Effector CD4-positive, alpha-beta T cell (primary cell): ENCODE results near the gene SLC17A5.
"Not testable (repeated sequence)": the region's sequence is repeated elsewhere in the genome, so short reads cannot be mapped to it uniquely, and the experiment has no call there.

Source experiments
- DNase-seq: peaks from one replicate; pipeline ENCODE4 v3.0.0-alpha.2; 2020
- total RNA-seq: gene quantifications from one replicate; lab custom pipeline; 2026; lab: John Stamatoyannopoulos, UW

Gene SLC17A5, protein sequence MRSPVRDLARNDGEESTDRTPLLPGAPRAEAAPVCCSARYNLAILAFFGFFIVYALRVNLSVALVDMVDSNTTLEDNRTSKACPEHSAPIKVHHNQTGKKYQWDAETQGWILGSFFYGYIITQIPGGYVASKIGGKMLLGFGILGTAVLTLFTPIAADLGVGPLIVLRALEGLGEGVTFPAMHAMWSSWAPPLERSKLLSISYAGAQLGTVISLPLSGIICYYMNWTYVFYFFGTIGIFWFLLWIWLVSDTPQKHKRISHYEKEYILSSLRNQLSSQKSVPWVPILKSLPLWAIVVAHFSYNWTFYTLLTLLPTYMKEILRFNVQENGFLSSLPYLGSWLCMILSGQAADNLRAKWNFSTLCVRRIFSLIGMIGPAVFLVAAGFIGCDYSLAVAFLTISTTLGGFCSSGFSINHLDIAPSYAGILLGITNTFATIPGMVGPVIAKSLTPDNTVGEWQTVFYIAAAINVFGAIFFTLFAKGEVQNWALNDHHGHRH
- 12.4 reads per million, percentile 36 among the genes with 10 or more reads in this experiment for total RNA-seq

DNA sequence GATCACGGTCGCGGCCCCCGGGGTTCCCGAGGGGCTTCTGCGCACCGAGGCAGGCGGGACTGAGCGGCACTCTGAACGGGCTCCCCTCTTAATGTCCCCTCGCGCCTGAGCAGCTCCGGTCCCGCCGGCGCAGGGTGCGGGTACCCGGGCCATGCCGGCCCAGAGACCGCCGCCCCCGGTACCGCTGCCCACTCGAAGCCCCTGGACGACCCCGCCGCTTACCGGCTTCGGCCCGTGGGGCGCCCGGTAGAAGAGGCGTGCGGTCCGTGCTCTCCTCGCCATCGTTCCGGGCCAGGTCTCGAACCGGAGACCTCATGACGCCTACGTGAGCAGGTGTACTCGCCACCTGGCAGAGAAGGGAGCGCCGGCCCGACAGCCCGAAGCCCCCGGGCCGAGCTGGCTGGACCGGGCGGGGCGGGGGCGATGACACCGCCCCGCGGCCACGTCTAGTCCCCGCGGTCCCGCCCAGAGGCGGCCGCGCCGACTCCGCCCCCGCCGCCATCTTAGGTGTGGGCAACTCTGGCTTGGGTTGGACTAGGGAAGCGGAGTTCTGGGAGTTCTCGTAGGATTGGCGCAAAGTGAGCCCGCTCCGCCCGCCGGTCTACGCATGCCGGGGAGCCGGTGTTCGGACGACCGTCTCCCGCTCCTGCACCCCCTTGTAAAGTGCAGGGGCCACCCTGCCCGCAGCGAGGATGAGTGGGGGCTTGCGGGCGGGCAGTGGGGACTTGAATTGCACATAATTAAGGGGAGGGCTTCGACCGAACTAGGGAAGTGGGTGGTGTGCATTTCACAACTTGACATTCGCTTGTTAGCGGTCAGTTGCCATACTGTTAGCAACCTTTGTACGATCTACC, at the start of gene SLC17A5:
Gene SLC17A5 (minus strand): TSS at position 422 of the 854 bp plus-strand sequence. CDS start 106 bp downstream, at position 316.
- peak; percentile 88 for DNase-seq

DNA sequence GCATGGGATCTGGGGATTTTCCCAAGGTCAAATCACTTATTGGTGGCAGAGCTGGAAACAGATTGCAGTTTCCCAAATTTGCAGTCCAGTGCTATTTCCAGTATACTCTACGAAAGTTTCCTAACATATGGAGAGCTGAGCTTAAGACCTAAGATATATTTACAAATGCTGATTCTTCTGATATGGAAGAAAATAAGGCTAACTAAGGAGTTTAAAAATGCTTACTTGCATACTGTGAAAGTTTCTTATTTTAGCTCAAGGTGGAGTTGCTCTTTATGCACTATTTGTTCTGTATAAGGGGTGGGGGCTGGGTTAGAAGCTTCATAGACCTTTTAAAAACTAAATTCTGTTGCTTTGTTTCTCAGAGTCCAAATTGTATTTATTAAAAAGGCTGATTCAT, 49.7 kb upstream of the SLC17A5 start:
- DNase-seq, result no peak

DNA sequence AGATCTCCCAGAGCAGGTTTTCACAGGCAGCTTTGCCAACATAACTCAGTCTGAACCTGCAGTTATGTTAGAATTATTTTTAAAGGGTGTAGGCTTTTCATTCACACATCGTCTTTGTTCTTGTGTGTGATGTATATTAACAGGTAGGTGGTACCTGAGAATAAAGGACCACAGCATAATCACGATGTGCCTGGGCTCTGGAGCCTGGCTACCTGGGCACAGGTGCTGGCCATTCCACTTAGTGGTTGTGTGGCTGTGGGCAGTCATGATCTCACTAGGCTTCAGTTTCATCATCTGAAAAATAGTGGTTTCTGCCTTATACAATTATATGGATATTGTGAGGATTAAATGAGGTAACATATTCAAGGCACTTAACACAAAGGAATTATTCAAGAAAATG, 48.7 kb upstream of the SLC17A5 start:
- no peak for DNase-seq

DNA sequence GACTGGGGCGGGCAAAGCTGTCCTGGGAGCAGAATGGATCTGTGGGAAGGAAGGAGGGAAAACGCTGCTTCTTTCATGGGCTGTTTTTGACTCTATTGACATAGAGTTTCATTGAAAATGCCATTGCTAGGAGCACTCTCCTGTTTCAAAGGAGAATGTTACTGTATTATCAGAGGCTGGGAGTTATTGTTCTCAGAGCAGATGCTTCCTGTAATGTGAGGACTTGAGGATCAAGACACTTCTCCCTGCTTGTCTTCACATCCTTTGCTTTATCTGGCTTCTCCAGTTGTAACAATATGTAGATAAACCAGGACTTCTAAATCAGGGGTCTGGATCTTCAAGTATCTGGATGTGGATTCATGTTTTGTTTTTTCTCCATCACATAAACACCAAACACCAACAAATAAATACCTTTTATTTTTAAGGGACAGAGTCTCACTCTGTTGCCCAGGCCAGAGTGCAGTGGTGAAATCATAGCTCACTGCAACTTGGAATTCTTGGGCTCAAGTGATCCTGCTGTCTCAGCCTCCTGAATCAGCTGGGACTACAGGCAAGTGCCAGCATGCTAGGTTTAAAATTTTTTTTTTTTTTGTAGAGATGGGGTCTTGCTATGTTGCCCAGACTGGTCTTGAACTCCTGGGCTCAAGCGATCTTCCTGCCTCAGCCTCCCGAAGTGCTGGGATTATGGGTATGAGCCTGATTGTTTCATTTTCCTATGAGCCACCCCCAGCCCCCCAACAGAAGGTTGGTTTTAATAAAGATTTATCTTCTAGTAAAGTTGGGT, 46.1 kb upstream of the SLC17A5 start:
- DNase-seq, result no peak

DNA sequence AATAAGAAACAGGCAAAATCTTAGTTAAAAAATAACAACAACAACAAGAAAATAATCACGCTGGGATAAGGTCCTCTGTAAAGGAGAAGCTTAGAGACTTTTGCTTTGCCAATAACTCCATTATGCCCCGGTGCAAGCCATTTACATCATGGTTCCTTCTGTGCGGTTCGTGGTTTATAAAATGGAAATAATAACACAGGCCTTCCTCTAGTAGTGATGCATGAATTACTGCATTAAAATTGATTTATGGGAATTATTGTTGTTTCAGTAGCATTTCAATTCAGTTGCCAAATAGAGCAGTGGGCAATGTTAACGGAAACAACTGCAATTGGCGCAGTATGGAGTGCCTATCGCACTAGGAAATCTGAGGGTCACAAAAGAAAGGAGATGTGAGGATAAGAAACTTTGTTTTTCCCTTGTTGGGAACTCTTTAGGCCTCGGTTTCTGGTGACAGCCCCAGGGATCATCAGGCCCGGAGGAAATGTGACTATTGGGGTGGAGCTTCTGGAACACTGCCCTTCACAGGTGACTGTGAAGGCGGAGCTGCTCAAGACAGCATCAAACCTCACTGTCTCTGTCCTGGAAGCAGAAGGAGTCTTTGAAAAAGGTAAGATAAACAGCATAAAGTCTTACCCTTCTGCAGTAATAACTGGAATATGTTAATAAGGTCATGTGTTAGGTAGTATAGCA, 43.3 kb upstream of the SLC17A5 start:
- no peak for DNase-seq

DNA sequence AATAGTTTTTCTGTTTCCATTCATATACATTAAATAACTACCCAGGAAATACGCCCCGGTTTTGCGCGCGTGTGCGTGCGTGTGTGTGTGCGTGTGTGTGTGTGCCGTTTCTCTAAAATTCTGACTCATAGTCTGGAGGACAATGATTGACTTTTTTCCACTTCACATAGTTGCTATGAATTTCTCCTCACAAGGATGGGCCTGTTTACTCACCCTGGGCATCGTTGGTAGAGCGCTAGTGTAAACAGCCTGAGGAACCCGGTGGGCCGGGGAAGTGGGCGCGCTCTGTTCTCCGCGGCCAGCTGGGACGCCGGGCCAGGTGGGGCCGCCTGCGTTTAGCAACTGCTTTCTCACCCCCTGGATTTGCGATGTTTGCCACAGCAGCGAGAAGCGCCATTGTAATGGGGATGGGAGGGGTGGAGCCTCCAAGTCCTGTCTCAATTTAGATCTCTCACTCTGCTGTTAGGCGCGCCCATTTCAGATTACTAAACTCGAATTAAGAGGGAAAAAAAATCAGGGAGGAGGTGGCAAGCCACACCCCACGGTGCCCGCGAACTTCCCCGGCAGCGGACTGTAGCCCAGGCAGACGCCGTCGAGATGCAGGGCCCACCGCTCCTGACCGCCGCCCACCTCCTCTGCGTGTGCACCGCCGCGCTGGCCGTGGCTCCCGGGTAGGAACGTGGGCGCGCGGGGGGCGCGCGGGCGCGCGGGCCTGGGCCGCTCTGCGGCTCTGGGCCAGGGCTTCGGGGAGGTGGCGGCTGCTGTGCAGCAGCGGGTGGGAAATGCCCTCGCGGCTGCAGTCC, 42.0 kb upstream of the SLC17A5 start, which contains the start of gene CD109:
Gene CD109 (plus strand): TSS at position 585 of the 803 bp plus-strand sequence. CDS start 13 bp downstream, at position 598.
- DNase-seq, result peak; percentile 4

DNA sequence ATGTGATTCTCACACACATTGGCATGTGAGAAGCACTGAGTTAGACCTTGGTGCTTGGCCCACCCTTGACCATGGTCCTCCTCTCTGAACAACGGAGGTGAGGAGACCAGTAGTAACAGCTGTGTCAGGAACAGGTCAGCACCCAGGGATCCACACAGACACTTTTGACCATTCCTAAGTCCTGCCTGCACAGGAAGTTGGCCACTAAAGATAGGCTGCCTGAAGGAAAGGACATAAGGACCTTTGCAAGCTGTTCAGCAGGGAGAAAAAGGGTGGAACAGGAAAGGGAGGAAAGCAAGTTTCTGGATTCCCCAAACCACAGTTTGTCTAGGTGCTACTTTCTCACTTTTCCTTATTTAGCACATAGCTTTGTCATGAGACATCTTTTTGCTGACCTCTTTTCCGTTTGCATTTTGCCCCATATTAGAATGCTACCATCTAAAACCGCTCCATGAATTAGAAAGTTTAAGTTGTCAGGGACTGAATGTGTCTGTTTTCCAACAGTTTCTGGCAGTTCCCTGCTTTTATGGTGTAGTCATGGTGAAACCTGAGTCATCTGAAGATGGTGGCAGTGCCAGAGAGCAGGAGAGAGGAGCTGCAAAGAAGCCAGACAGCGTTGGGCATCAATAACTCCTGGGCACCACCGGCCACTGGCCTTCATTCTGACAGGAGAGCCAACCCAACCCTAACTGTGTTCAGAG, 41.1 kb upstream of the SLC17A5 start:
- no peak for DNase-seq

DNA sequence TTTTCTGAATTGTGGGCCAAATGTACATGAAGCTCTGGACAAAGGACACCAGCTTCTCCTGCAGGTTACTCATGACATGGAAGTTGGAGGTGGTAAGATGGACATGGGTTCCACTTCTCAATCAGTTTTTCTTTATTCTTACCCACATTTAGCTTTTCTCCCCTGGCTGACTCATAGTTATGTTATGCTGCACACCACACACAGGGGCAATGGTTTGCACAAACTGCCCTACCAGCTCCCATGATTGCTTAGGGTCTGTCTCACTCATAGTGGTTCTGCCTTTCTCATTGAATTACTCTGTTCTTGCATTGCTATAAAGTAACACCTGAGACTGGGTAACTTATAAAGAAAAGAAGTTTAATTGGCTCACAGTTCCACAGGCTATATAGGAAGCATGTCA, 37.7 kb upstream of the SLC17A5 start:
- DNase-seq, result no peak

DNA sequence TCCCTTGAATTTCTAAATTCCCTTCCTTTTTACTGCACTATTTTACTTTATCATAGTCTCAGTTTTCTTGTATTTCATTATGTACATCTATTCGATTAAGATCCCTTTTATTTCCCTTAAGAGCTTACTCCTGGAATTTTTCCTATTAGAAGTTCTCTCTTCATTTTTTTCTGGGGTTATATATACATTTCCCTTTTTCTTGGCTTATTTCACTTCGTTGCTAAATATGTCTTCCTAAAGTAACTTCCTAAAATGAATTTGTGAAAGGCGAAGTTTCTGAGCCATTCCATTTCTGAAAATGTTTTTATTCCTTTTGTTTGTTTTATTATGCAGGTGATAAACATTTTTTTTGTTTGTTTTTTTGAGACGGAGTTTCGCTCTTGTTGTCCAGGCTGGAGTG, 36.3 kb upstream of the SLC17A5 start:
- DNase-seq, result no peak

DNA sequence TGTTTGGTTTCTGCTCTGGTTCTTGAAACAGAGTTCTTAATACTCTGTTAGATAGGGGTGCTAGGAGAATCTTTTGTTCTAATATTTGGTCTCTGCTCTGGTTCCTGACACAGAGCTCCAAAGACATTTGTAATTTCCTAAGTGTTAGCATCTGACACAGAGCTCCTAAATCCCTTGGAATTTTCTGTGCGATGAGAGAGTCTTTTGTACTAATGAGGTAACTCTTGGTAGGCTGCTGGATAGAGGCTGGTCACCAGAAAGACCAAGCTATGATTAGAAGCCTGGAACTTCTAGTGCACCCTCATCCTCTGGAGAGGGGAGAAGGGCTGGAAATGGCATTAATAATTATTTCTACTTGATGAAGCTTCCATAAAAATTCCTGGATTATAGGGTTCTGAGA, 34.6 kb upstream of the SLC17A5 start:
- no peak for DNase-seq

DNA sequence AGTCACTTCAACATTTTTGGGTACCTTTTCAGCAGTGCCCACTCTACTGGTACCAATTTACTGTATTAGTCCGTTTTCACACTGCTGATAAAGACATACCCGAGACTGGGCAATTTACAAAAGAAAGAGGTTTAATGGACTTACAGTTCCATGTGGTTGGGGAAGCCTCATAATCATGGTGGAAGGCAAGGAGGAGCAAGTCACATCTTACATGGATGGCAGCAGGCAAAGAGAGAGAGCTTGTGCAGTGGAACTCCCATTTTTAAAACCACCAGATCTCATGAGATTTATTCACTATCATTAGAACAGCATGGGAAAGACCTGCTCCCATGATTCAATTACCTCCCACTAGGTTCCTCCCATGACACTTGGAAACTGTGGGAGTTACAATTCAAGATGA, 29.8 kb upstream of the SLC17A5 start:
- not testable (repeated sequence) for DNase-seq

DNA sequence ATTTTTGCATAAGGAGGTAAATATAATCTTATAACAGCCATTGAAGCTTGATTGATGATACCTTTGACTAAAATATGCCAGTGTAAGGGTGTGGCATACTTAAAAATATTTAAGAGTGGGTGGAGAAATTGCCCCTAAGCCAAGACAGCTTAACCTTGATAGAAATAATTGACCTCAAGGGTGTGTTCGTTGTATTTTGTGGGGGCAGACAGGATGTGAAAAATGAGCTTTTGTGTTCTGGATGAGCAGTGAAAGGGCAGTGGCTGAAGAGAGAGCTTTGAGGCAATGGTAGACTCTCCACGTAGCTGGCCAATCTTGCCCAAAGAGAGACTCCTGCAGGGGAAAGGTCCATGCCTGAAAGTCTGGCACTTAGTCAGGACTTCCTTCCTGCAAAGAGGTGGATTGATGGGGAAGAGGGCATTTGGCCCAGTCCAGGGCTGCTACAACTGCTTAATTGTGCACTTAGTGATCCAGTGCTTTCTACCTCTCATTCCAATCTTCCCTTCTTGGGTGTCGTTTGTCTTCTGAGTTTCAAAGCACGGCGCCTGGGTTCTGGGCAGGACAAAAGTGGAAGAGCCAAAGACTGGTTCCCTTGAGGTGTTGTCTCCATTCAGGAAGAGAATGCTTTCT, 26.6 kb upstream of the SLC17A5 start:
- no peak for DNase-seq

DNA sequence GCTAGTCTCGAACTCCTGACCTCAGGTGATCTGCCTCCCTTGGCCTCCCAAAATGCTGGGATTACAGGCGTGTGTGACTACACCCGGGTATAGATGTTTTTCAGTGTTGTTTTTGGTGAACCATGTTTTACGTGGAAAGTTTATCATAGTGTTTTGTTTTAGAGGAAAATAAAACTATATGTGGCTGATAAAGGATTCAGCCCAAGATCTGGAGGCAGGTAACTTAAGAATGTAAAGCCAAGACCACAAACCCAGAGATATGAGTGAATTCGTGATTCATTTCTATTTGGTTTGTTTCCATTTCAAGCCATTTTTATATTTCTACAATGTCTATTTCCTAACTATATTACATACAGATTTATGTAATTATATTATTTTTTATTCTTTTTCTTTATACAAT, 26.1 kb upstream of the SLC17A5 start:
- not testable (repeated sequence) for DNase-seq

DNA sequence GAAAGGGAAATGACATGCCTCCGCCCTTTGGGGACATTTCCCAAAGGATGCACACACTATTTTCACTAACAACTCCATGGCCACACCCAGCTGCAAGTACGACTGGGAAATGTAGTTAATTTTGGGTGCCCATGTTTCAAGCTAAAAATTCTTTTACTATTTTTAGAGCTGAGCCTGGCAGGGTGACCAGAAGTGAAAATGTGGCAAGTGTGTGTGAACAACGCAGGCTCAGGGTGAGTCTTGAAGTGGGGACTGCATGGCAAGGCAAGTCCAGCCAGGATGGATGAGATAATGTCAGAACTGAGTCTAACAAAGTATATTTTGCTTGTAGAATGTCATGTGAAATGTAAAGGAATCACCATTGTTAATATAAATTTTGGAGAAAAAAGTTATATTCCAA, 25.2 kb upstream of the SLC17A5 start:
- DNase-seq, result no peak

DNA sequence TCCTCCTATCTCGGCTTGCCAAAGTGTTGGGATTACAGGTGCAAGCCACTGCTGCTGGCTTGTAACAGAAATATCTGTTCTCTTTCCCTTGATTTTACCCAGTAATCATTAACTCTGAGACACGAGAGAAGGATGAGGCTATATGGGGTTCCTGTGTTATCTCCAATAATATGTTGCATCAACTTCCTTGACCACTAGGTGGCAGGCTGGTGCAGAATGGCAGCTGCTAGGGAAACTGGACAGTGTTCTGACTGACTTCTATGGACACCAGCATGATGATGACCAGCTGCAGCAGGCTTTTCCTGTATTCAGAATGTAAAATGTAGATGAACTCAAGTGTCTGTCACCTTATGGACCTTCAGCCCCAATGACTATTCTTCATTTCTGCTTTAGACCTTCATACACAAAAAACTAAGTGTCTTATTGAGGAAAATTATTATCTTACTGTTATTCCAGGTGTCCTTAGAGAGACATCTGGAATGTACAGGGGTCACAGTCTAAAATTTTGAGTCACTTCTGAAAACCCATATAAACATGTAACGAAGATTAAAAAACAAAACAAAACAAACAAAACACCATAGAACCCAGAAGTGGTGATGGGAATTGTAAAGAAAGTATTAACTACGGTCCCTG, 21.8 kb upstream of the SLC17A5 start:
- DNase-seq, result peak; percentile 63

DNA sequence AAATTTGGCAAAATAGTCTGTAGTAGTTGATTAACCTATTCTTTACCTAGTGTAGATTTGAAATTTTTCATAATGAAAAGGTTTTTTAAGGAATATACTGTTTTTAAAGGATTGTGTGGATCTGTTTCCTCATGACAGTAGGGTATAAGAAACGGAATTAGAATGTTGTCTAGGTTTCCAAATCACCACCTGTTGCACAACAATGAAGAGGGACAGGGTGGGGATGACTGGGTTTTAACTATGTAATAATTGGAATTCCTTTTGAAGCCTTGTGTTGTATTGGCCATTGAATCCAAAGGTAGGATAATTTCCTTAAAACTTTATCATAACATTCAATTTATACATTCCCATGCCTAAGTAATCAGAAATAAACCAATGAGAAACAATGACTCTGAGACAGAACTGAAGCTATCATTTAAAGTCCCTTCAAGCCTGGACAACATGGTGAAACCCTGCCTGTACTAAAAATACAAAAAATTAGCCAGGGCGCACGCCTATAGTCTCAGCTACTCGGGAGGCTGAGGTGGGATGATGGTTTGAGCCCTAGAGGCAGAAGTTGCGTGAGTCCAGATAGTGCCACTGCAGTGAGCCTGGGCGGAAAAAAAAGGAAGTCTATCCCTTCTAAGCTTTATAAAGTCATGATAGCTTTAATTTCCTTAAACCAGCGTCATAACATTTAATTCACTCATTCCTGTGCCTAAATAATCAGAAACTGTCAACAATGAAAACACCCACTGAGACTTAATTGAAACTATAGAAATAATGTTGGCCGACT, 18.3 kb upstream of the SLC17A5 start:
- DNase-seq, result no peak

DNA sequence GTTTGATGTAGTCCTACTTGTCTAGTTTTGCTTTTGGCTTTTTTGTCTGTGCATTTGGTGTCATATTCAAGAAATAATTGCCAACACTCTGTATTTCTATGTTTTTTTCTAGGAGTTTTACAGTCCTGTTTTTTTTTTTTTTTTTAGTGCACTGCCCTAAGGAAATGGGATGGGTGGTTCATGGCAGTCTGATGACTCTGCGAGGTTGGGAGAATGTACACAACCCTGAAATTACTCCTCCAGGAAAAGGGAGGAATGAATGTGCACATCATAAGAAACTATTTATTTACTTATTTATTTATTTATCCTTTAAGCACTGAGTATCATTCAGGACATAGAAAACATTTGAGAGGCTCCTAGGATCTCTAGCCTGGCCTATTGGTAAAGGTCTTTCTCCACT, 15.2 kb upstream of the SLC17A5 start:
- DNase-seq, result no peak

DNA sequence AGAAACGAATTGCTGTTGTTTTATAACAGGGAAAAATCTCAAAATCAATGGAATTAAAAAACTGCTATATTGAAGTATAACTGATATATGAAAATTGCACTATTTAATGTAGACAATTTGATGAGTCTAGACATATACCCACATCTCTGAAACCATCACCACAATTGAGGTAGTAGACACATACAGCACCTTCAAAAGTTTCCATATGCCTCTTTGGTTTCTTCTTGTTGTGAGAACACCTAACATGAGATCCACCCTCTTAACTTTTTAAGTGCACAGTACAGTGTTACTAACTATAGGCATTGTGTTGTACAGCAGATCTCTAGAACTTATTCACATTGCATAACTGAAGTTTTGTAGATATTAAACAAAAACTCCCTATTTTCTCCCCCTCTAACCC, 14.0 kb upstream of the SLC17A5 start:
- no peak for DNase-seq

DNA sequence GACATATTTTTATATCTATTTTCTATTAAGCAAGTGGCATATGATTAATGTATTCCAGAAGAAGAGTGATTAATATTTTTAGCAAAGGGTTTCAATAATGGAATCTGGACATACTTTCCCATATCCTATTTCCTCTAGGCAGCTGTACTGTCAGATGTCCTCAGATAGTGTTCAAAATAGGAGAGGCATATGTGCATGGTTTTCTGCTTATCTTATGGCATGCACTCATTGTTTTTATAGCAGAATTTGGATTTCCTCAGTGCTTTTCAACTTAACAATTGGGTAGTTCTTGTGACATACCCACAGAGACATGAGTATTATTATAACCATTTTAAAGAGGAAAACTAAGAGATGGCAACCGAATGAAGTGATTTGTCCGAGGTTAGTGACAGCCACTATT, 12.6 kb upstream of the SLC17A5 start:
- DNase-seq, result no peak
